ENCODE measurements around the gene HKDC1.
"Not testable (repeated sequence)": the region's sequence is repeated elsewhere in the genome, so short reads cannot be mapped to it uniquely, and the experiment has no call there.

HKDC1 gene

DNA sequence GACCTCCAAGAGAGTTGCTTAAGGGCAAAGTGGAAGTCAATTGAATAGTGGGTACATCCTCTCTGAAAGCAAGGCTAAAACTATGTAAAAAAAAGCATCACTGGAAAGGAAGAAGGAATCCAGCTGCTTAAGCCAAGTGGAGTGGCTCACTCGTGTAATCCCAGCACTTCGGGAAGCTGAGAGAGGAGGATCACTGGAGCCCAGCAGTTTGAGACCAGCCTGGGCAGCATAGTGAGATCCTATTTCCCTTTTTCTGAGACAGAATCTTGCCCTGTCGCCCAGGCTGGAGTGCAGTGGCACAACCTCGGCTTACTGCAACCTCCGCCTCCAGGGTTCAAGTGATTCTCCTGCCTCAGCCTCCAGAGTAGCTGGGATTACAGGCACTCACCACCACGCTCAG is 64.3 kb downstream of the HKDC1 start:
- DNase-seq, result not testable (repeated sequence)

DNA sequence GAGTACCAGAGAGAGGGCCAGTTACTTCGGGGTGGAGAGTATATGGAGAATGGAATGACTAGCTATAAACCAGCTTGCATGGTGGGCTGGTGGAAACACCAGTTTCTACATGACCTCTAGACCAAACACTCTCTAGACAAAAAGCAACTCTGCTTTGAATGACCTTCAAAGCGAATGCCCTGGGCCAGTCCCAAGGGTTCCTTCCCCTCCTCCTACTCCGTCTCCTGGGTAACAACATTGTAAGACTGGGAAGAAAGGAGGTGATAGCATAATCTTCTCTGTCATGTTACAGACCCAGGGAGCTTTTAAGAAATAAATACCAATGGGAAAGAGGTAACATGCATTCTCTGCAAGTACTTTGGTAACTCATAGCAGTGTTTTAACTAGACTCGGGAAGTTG is 65.6 kb downstream of the HKDC1 start:
- no peak for DNase-seq

- no peak for DNase-seq
These were observed 67.0 kb downstream of the HKDC1 start for GRCh38 chr10:69287181-69287580.

DNA sequence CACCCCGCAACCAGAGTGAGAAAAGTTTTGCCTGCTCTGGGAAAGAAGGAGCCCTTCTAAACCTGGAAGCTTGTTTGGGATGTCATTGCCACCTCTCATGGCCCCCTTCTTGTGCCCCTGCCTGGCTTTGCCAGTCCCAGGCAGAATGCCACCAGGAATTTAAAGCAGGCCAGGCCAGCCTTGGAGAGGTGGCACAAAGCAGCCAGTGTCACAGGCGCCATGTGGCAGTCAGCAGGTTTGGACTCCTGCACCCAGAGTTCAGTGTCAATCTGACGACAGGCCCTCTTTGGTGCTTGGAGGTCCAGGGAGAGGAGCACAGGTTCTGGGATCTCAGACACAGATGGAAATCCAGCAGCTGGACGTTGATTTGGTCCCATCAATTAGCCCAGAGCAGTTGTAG is 70.9 kb downstream of the HKDC1 start:
- DNase-seq, result no peak

GRCh38 chr10:69292459-69292858 is 72.3 kb downstream of the HKDC1 start:
- DNase-seq, result no peak

GRCh38 chr10:69295027-69295636 is 75.0 kb downstream of the HKDC1 start:
- DNase-seq, result no peak

- DNase-seq, result peak; percentile 50
These were observed 83.5 kb downstream of the HKDC1 start for GRCh38 chr10:69303632-69304051.

- no peak for DNase-seq
These were observed 86.3 kb downstream of the HKDC1 start for GRCh38 chr10:69306421-69306820.

- no peak for DNase-seq
These were observed 87.3 kb downstream of the HKDC1 start for GRCh38 chr10:69307434-69307833.

- not testable (repeated sequence) for DNase-seq
These were observed 88.2 kb downstream of the HKDC1 start for GRCh38 chr10:69308304-69308703.

DNA sequence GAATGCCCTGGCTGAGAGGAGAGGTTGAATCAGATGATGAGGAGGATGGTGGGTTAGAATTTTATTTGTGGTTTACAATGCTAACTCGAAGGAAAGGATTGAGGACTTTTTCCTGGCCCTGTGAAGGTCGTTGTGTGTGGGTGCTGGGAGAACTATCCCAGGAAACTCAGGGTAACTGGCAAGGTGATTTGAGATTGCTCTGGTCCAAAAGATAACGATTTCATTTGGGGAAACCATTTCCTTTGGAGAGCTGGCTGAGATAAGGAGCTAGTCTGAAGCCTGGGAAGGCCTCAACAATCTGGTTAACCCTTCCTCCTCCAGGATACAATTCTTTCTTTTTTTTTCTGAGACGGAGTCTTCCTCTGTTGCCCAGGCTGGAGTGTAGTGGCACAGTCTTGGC is 91.2 kb downstream of the HKDC1 start:
- DNase-seq, result no peak

GRCh38 chr10:69312528-69312927 is 92.4 kb downstream of the HKDC1 start:
- no peak for DNase-seq

GRCh38 chr10:69315100-69315542 is 95.0 kb downstream of the HKDC1 start:
- DNase-seq, result no peak

GRCh38 chr10:69315610-69316312 is 95.6 kb downstream of the HKDC1 start:
- DNase-seq, result no peak

DNA sequence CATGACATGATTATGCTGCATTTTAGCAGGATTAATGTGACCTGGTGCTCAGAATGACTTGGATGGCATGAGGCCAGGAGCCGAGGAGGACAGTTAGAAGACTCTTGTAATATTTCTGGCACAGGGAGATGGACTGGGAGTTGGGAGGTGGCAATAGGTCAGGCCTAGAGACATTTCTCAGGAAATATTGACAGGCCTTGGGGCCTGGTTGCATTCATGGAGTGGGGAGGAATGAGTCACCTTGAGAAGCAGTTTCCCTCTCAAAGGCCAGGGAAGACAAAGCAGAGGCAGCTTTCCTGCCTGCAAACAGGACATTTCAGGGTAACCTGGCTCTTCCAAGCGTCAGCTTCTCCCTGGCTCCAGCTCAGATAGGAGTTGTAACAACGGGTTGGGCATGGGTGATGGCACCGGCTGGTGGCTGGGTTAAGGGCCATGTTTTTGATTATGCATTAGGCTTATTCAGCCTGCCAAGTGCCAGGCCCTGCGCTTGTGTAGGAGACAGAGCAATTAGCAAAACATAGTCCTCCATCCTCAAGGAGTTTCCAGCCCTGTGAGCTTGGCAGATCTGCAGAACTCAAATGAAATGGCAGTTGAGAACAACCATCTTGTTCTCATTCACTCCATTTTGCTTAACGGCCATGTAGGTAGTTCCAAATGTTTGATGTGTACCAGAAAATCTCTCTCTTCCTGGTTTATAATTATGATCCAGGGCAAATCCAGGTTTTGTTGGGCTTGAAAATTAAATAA is 96.4 kb downstream of the HKDC1 start:
- DNase-seq, result peak; percentile 56

All from fibroblast of skin of right biceps (primary cell).